Measurements from ENCODE around the gene ZNF618.

- no peak for TF ChIP-seq CTCF (IDR thresholded peaks at IDR 0.05)
- TF ChIP-seq POLR2A (IDR thresholded peaks at IDR 0.05): no peak
- TF ChIP-seq EP300 (IDR thresholded peaks at IDR 0.05): no peak
These were observed 22.8 kb upstream of the ZNF618 start for GRCh38 chr9:113853333-113853732.

Measured in ovary (tissue), 3 donors.